Tibial nerve (tissue), 4 donors: ENCODE data around the gene GLS.

Experiments used
- EP300 ChIP-seq, 2 donors: sonication (generic); formaldehyde crosslinking; IDR thresholded peaks; one replicate each; pipeline ENCODE4 v1.6.1; 2017; ENCODE audit warnings: antibody characterized with exemption in 2 of 2, mild to moderate bottlenecking in 1 of 2
- POLR2A ChIP-seq, 2 donors: fragments of 450-650 bp; IDR thresholded peaks; one replicate each; pipeline ENCODE4 v1.6.1; 2017; ENCODE audit warnings: antibody characterized with exemption in 2 of 2, mild to moderate bottlenecking in 2 of 2, moderate library complexity in 2 of 2
- TF ChIP-seq, protein P1 (sequence below), 5 experiments: fragments of 200-600 bp in 3 of 5; fragments of 450-650 bp in 2 of 5; sonication (generic) in 3 of 5; IDR thresholded peaks; one replicate each; pipeline ENCODE4 v1.5.1; 2016 to 2019; ENCODE audit warnings: antibody characterized with exemption in 5 of 5, mild to moderate bottlenecking in 3 of 5, moderate library complexity in 2 of 5

DNA sequence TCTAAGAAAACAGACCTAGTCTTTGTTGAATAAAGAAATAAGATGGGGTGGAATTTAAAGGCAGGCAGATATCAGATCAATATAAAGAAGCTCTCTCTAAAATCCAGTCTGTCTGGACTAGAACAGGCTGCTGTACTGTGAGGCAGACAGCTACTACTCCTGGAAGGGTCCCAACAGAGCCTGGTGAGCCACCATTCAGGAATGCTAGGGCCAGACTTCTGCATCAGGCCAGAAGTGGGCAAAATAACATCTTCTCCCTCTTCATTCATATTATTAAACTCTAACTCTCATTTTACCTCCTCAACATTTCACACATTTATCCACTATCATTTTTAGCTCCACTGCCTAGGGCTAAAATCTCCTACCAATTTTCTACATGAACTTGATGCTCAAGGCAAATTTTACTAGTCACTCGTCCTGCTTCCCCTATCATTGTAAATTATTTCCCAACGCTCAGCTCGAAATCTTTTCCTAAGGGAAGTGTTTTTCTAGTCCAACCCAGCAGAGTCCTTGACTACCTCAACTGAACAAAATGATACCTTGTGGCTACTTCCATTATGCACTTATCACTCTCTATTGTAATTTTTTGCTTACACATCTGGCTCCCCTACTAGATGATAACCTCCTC is 45.2 kb upstream of the GLS start:
- TF ChIP-seq, protein P1, sequence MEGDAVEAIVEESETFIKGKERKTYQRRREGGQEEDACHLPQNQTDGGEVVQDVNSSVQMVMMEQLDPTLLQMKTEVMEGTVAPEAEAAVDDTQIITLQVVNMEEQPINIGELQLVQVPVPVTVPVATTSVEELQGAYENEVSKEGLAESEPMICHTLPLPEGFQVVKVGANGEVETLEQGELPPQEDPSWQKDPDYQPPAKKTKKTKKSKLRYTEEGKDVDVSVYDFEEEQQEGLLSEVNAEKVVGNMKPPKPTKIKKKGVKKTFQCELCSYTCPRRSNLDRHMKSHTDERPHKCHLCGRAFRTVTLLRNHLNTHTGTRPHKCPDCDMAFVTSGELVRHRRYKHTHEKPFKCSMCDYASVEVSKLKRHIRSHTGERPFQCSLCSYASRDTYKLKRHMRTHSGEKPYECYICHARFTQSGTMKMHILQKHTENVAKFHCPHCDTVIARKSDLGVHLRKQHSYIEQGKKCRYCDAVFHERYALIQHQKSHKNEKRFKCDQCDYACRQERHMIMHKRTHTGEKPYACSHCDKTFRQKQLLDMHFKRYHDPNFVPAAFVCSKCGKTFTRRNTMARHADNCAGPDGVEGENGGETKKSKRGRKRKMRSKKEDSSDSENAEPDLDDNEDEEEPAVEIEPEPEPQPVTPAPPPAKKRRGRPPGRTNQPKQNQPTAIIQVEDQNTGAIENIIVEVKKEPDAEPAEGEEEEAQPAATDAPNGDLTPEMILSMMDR (IDR thresholded peaks at IDR 0.05) = no peak
- TF ChIP-seq POLR2A (IDR thresholded peaks at IDR 0.05) (no peak), EP300 (IDR thresholded peaks at IDR 0.05) (no peak)
